K562 (cell line): ENCODE measurements around the gene CDSN. TPM values are rescaled to one million over a fixed set of nuclear protein-coding genes. Genes with fewer than 3 reads are reported as not detected.

ENCODE experiments used
- ATAC-seq: fragments of 200-7000 bp; cut with Tn5 transposase; 3 replicates; pipeline ENCODE4 v1.9.1; 2020; ENCODE audit warnings: moderate library complexity
- BruUV-seq: library from RNA; stranded (reverse); fragments of 400-500 nt; replicated peaks from 2 replicates; lab custom pipeline; 2021; lab: Mats Ljungman, UMichigan
- CTCF ChIA-PET: fragments of 300-600 bp; formaldehyde crosslinking; extraction: SDS; loops from one replicate; lab custom pipeline; 2021; ENCODE audit warnings: low intra/inter-chr PET ratio; lab: Yijun Ruan, JAX
- POLR2A ChIA-PET: fragments of 300-600, 350-650 bp; sonication (Branson Sonifier 250); formaldehyde crosslinking; extraction: SDS; loops from one replicate; lab custom pipeline; 2021; ENCODE audit warnings: antibody characterized with exemption, inconsistent platforms; lab: Yijun Ruan, JAX
- DNase-seq, 4 experiments: peaks; one replicate each; pipeline versions ENCODE4 v3.0.0 to v3.0.0-alpha.2; 2011 to 2018; ENCODE audit warnings: low spot score in 3 of 4, mixed read lengths in 3 of 4; ENCODE audit errors: extremely low read depth in 1 of 4
- FAIRE-seq: peaks from 2 replicates; lab custom pipeline; 2011; peaks lifted over from hg19 to GRCh38; lab: Jason Lieb, UNC
- H2AFZ ChIP-seq: 2 replicates; pipeline ENCODE4 v1.6.0; 2011; ENCODE audit warnings: low read depth, low read length, control low read depth, inconsistent platforms
- H3K27ac ChIP-seq: fragments of 200-600 bp; 3 replicates; pipeline ENCODE4 v1.8.0; 2011; ENCODE audit warnings: low read depth, mild to moderate bottlenecking, control low read depth, inconsistent platforms, low read length, moderate library complexity, mixed read lengths; ENCODE audit errors: extremely low read depth
- H3K27me3 ChIP-seq, 2 experiments: fragments of 300-600 bp in 1 of 2; 2 replicates in 1 of 2; 3 replicates in 1 of 2; pipeline versions ENCODE4 v1.6.0 to v1.8.0; 2011; ENCODE audit warnings: inconsistent platforms in 2 of 2, low read length in 2 of 2, mild to moderate bottlenecking in 1 of 2, mixed read lengths in 1 of 2, moderate library complexity in 1 of 2; ENCODE audit not compliant: control insufficient read depth in 2 of 2, insufficient read depth in 2 of 2
- H3K36me3 ChIP-seq: fragments of 300-600 bp; 3 replicates; pipeline ENCODE4 v1.8.0; 2011; ENCODE audit warnings: mild to moderate bottlenecking, low read length, inconsistent platforms; ENCODE audit not compliant: control insufficient read depth, insufficient read depth
- H3K4me1 ChIP-seq, 2 experiments: fragments of 200-600 bp in 1 of 2; replicated peaks in 1 of 2; 2 replicates in 1 of 2; 3 replicates in 1 of 2; pipeline versions ENCODE4 v1.5.1 to v1.8.0; 2011; ENCODE audit warnings: inconsistent platforms in 2 of 2, low read length in 2 of 2, mild to moderate bottlenecking in 1 of 2, mixed read lengths in 1 of 2, moderate library complexity in 1 of 2; ENCODE audit not compliant: control insufficient read depth in 2 of 2, insufficient read depth in 2 of 2
- H3K4me2 ChIP-seq: 2 replicates; pipeline ENCODE4 v1.6.1; 2011; ENCODE audit warnings: low read length, control low read depth, inconsistent platforms, mixed read lengths; ENCODE audit not compliant: insufficient read depth
- H3K4me3 ChIP-seq: fragments of 200-600 bp; sonication (generic), shearing (Covaris generic); 2 replicates; pipeline ENCODE4 v1.5.1; 2016; ENCODE audit warnings: control low read depth, inconsistent platforms
- H3K79me2 ChIP-seq: fragments of 200-600 bp; 3 replicates; pipeline ENCODE4 v1.8.0; 2011; ENCODE audit warnings: low read length, inconsistent platforms; ENCODE audit not compliant: control insufficient read depth, insufficient read depth
- H3K9ac ChIP-seq, 2 experiments: 2 replicates each; pipeline versions ENCODE4 v1.6.0 to v1.6.1; 2011; ENCODE audit warnings: low read depth in 2 of 2, low read length in 2 of 2, control low read depth in 1 of 2, inconsistent platforms in 1 of 2, mild to moderate bottlenecking in 1 of 2, mixed read lengths in 1 of 2; ENCODE audit not compliant: insufficient read depth in 1 of 2
- H3K9me1 ChIP-seq: one replicate; pipeline ENCODE4 v1.6.0; 2011; ENCODE audit warnings: inconsistent platforms, mild to moderate bottlenecking, low read length, moderate library complexity; ENCODE audit not compliant: control insufficient read depth, insufficient read depth
- H3K9me3 ChIP-seq: replicated peaks from 2 replicates; pipeline ENCODE4 v1.5.1; 2011; ENCODE audit warnings: low read depth, low read length, inconsistent platforms; ENCODE audit not compliant: control insufficient read depth, insufficient read depth
- H4K20me1 ChIP-seq: replicated peaks from 2 replicates; pipeline ENCODE4 v1.6.1; 2011; ENCODE audit warnings: low read length, inconsistent platforms, mixed read lengths; ENCODE audit not compliant: control insufficient read depth, insufficient read depth
- CAMTA2 ChIP-seq: fragments of 250-450 bp; sonication (Bioruptor Pico); conservative IDR thresholded peaks from 2 replicates; pipeline ENCODE4 v1.5.1; 2022
- FOXM1 ChIP-seq, 2 experiments: fragments of 450-650 bp in 1 of 2; sonication (generic) in 1 of 2; formaldehyde crosslinking in 1 of 2; IDR thresholded peaks; 2 replicates each; pipeline versions ENCODE4 v1.6.1 to v1.9.0; 2017 to 2022; ENCODE audit warnings: low read depth in 2 of 2, mild to moderate bottlenecking in 2 of 2, missing genetic modification reagents in 1 of 2, moderate library complexity in 1 of 2
- FOXP4 ChIP-seq: sonication (generic); formaldehyde crosslinking; IDR thresholded peaks from 2 replicates; pipeline ENCODE4 v1.8.0; 2022; ENCODE audit warnings: mild to moderate bottlenecking, missing genetic modification reagents, borderline replicate concordance
- JUND ChIP-seq, 2 experiments: IDR thresholded peaks; 2 replicates in 1 of 2; 3 replicates in 1 of 2; pipeline ENCODE4 v1.6.1; 2011; ENCODE audit warnings: borderline replicate concordance in 2 of 2, low read depth in 2 of 2, low read length in 2 of 2, improper control_type of control experiment in 1 of 2, missing biosample characterization in 1 of 2, missing genetic modification characterization in 1 of 2, missing genetic modification reagents in 1 of 2
- NCOA2 ChIP-seq, 2 experiments: fragments of 450-650 bp; IDR thresholded peaks; 2 replicates each; pipeline ENCODE4 v1.6.1; 2018; ENCODE audit warnings: mild to moderate bottlenecking in 2 of 2, moderate library complexity in 1 of 2; ENCODE audit not compliant: partially characterized antibody in 2 of 2
- PHTF2 ChIP-seq: fragments of 250-450 bp; sonication (Bioruptor Pico); IDR thresholded peaks from 2 replicates; pipeline ENCODE4 v1.5.0; 2021; ENCODE audit warnings: mild to moderate bottlenecking
- VEZF1 ChIP-seq: fragments of 200-800 bp; sonication (Bioruptor generic); IDR thresholded peaks from 2 replicates; pipeline ENCODE4 v1.6.1; 2017; ENCODE audit warnings: missing genetic modification characterization, missing compliant biosample characterization
- ZKSCAN8 ChIP-seq: fragments of 200-800 bp; sonication (Bioruptor generic); IDR thresholded peaks from 2 replicates; pipeline ENCODE4 v1.6.1; 2016; ENCODE audit warnings: missing genetic modification characterization, missing compliant biosample characterization
- WGBS: fragments of 100-300 bp; shearing (Covaris generic); methylation state at CpG from one replicate; pipeline ENCODE4 v1.1.6; 2016; ENCODE audit warnings: low coverage, mixed read lengths; ENCODE audit not compliant: insufficient coverage; ENCODE audit errors: missing lambda C conversion rate; 5-methylcytosine and 5-hydroxymethylcytosine counted together
- in situ Hi-C: fragments of 300-500 bp; cut with MboI; formaldehyde crosslinking; loops from 4 replicates; pipeline ENCODE4 v1.15.0; 2018; ENCODE audit warnings: inconsistent platforms, mixed read lengths
- intact Hi-C: fragments of 100-400 bp; cut with micrococcal nuclease; formaldehyde crosslinking; loops from 2 replicates; pipeline ENCODE4 v1.14.2; 2022
- polyA plus RNA-seq, 8 experiments: library from polyadenylated mRNA; depleted of rRNA in 4 of 8; stranded (reverse) in 5 of 8; unstranded in 3 of 8; fragments of >200 nt; fragmentation: Nextera tagmentation in 2 of 8; fragmentation: Illumina TruSeq in 1 of 8; extraction: Ambion mirVana in 2 of 8; extraction: Trizol in 1 of 8; gene quantifications; 2 replicates each; pipeline versions ENCODE4 v1.2.1 to v1.2.3, GENCODE V29; 2011 to 2014; ENCODE audit warnings: inconsistent platforms in 1 of 8, missing spikeins in 1 of 8
- total RNA-seq, 7 experiments: library from RNA; depleted of rRNA in 6 of 7; stranded (reverse); fragments of >200 nt in 6 of 7; fragmentation: Illumina TruSeq in 2 of 7; extraction: Trizol in 2 of 7; gene quantifications; 2 replicates each; pipeline versions ENCODE4 v1.2.1 to v1.2.3, GENCODE V29; 2011 to 2021; ENCODE audit warnings: low replicate concordance in 1 of 7

CDSN gene
- total and polyA plus RNA-seq, 9 of the 15 experiments (the other 6 are each of a cell fraction or from before 2014, with no cell fraction given): not detected

DNA sequence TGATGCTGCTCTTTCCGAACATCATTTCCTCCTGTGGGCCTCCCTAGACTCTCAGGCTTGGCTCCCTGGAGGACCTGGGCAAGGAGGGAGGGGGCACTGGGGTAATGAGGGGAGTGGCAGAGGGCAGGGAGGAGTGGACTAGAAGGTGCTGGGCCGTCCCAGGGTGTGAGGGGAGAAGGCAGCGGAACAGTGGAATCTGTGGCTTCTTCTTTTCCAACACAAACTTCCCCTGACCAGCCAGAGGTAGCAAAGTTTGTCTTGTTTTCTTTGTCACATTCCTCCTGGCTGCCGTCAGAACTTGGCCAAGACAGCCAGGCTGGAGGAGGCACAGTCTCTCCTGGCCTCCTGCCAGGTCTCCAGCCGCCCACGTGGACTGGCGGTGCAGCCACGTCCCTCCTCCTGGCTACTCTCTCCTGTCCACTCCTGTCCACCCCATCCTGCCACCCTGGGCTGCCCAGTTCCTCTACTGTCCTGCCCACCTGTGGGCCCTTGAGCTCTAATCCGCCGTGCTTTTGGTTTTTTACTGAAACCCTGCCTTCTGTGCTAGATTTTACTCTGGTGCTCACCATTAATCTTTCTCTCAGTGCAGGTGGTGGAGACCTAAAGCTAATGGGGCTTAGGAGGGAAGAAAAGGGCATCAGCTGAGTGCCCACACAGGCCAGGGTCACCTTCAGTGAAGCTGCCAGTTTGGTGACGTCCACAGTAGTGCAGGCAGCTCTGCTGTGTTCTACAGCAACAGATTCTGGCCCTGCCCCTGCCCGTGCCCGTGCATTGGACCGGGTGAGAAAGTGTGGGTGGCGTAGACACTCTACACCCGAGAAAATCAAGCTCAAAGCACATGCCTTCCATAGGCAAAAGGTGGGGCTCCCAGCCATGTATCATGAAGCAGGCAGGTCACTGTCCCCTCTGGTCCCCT lies 2.8 kb upstream of the CDSN start (continued):
- TF ChIP-seq JUND (IDR thresholded peaks at IDR 0.05; ENCODE audit: borderline replicate concordance, low read depth, low read length) (peak; percentile 9; the same call in 1 of the 2 replicates), JUND (tag; IDR thresholded peaks at IDR 0.05; ENCODE audit: borderline replicate concordance, low read depth, low read length) (no peak)

- Histone ChIP-seq H3K36me3 (no peaks in the 10 kb centered on the region), H4K20me1 (peaks cover 4% of the 10 kb centered on the region; the same call in 1 of the 2 replicates), H3K9ac (peak overlapping the region in 1 of 2 experiments; percentile 6; a peak in 1 of 4 replicates), H3K79me2 (no peaks in the 10 kb centered on the region), H3K9me3 (no peaks in the 10 kb centered on the region), H3K27me3 (peaks cover 47 to 88% of the 10 kb centered on the region in 2 experiments), H3K4me2 (no peak overlapping the region), H2AFZ (no peak overlapping the region), H3K9me1 (no peaks in the 10 kb centered on the region)
- in situ Hi-C loops (no loop called here), intact Hi-C loops (no loop called here)
- DNase-seq: no peak
- BruUV-seq: no TSS peak
- CTCF ChIA-PET: no interaction called here
- TF ChIP-seq ZKSCAN8 (CRISPR knock-in tag) (no peak), VEZF1 (no peak), CAMTA2 (CRISPR knock-in tag) (no peak), FOXM1 (IDR thresholded peaks at IDR 0.05; ENCODE audit: low read depth) (no peak), FOXM1 (CRISPR knock-in tag; IDR thresholded peaks at IDR 0.05; ENCODE audit: low read depth) (no peak), NCOA2 (IDR thresholded peaks at IDR 0.05; ENCODE audit: partially characterized antibody in 2 of 2) (no peak), PHTF2 (CRISPR knock-in tag) (no peak), FOXP4 (CRISPR knock-in tag) (no peak)
- TF ChIP-seq, all 486 proteins: peak for 0
- ATAC-seq (no peak), FAIRE-seq (no peak)
- Histone ChIP-seq H3K27ac (no peak overlapping the region), H3K4me1 (peaks cover 0 to 17% of the 10 kb centered on the region in 2 experiments; a peak in 2 of 5 replicates), H3K4me3 (no peak overlapping the region)
- WGBS: under 1% methylated on average over 9 of the region's 12 CpGs
- POLR2A ChIA-PET: no interaction called here
Measured at GRCh38 chr6:31121131-31121790, 1.0 kb upstream of the CDSN start.
